ENCODE data around the gene SLC44A5. TPM values are rescaled to one million over a fixed set of nuclear protein-coding genes. Genes with fewer than 3 reads are reported as not detected.

Gene SLC44A5
- total RNA-seq, 1 donor from 2014 or later: 1.2 TPM

GRCh38 chr1:75469586-75470173 is 141.2 kb downstream of the SLC44A5 start:
- intact Hi-C loops (cut with DNase I): no loop called here
- no peak overlapping the region for H3K27ac ChIP-seq
- no peaks in the 10 kb centered on the region for H3K27me3 ChIP-seq
- TF ChIP-seq POLR2A (IDR thresholded peaks at IDR 0.05) (no peak), POLR2AphosphoS5 (IDR thresholded peaks at IDR 0.05; ENCODE audit: insufficient read depth in 1 of 2, low read depth in 1 of 2) (no peak)
- TF ChIP-seq, protein P1, sequence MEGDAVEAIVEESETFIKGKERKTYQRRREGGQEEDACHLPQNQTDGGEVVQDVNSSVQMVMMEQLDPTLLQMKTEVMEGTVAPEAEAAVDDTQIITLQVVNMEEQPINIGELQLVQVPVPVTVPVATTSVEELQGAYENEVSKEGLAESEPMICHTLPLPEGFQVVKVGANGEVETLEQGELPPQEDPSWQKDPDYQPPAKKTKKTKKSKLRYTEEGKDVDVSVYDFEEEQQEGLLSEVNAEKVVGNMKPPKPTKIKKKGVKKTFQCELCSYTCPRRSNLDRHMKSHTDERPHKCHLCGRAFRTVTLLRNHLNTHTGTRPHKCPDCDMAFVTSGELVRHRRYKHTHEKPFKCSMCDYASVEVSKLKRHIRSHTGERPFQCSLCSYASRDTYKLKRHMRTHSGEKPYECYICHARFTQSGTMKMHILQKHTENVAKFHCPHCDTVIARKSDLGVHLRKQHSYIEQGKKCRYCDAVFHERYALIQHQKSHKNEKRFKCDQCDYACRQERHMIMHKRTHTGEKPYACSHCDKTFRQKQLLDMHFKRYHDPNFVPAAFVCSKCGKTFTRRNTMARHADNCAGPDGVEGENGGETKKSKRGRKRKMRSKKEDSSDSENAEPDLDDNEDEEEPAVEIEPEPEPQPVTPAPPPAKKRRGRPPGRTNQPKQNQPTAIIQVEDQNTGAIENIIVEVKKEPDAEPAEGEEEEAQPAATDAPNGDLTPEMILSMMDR (IDR thresholded peaks at IDR 0.05): no peak
- no peaks in the 10 kb centered on the region for H3K36me3 ChIP-seq
- H3K4me1 ChIP-seq: no peaks in the 10 kb centered on the region
- H3K9me3 ChIP-seq: no peaks in the 10 kb centered on the region
- H3K4me3 ChIP-seq: no peak overlapping the region
- no peak for DNase-seq (ENCODE audit: extremely low spot score in 2 of 2)

DNA sequence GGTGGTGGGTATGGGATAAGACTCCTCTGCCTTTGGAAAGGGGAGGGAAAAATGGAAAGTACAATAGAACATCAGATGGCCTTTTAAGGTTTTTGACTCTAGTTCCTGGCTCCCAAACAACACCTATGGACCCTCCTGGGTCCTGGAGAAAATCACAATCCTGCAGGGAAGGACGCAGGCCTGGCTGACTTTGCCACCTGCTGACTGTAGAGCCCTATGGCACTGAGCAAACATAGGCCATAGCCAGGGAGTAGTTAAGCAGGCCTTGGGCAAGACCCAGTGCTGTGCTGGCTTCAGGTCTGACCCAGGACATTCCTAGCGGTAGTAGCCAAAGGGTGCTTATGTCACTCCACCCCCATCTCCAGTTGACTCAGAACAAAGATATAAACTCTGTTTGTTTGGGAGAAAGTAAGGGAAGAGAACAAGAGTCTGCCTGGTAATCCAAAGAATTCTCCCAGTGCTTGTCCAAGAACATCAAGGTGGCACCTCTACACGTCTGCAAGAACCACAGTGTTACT is 149.0 kb downstream of the SLC44A5 start:
- Histone ChIP-seq H3K9me3 (no peaks in the 10 kb centered on the region), H3K4me1 (no peaks in the 10 kb centered on the region), H3K27ac (no peak overlapping the region), H3K27me3 (no peaks in the 10 kb centered on the region), H3K36me3 (no peaks in the 10 kb centered on the region), H3K4me3 (no peak overlapping the region)
- intact Hi-C loops (cut with DNase I): no loop called here
- no peak for TF ChIP-seq POLR2A (IDR thresholded peaks at IDR 0.05)
- DNase-seq (ENCODE audit: extremely low spot score in 2 of 2): no peak

GRCh38 chr1:75449998-75450397 is 160.9 kb downstream of the SLC44A5 start:
- no peaks in the 10 kb centered on the region for H3K36me3 ChIP-seq
- intact Hi-C loops (cut with DNase I): no loop called here
- no peak for TF ChIP-seq POLR2A (IDR thresholded peaks at IDR 0.05)
- TF ChIP-seq, protein P1 (IDR thresholded peaks at IDR 0.05): no peak
- TF ChIP-seq POLR2AphosphoS5 (IDR thresholded peaks at IDR 0.05; ENCODE audit: insufficient read depth in 1 of 2, low read depth in 1 of 2): no peak
- no peak overlapping the region for H3K27ac ChIP-seq
- H3K4me1 ChIP-seq: no peaks in the 10 kb centered on the region
- H3K4me3 ChIP-seq: no peak overlapping the region
- H3K9me3 ChIP-seq: no peaks in the 10 kb centered on the region
- DNase-seq (ENCODE audit: extremely low spot score in 2 of 2): no peak
- no peaks in the 10 kb centered on the region for H3K27me3 ChIP-seq

DNA sequence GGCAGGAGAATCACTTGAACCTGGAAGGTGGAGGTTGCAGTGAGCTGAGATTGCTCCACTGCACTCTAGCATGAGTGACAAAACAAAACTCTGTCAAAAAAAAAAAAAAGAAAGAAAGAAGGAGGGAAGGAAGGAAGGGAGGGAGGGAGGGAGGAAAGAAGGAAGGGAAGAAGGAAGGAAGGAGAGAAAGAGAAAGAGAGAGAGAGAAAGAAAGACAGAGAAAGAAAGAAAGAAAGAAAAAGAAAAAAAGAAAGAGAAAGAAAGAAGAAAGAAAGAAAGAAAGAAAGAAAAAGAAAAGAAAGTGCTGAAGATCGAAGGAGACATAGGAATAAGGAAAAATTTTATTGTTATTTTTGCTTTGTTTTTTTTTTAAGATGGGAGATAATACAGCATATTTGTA is 166.7 kb downstream of the SLC44A5 start:
- intact Hi-C loops (cut with DNase I): no loop called here
- Histone ChIP-seq H3K4me1 (no peaks in the 10 kb centered on the region), H3K27ac (no peak overlapping the region), H3K27me3 (no peaks in the 10 kb centered on the region), H3K4me3 (no peak overlapping the region), H3K36me3 (no peaks in the 10 kb centered on the region), H3K9me3 (no peaks in the 10 kb centered on the region)
- TF ChIP-seq, protein P1 (IDR thresholded peaks at IDR 0.05): no peak
- no peak for TF ChIP-seq POLR2A (IDR thresholded peaks at IDR 0.05)
- no peak for TF ChIP-seq POLR2AphosphoS5 (IDR thresholded peaks at IDR 0.05; ENCODE audit: insufficient read depth in 1 of 2, low read depth in 1 of 2)
- DNase-seq (ENCODE audit: extremely low spot score in 2 of 2): no peak

DNA sequence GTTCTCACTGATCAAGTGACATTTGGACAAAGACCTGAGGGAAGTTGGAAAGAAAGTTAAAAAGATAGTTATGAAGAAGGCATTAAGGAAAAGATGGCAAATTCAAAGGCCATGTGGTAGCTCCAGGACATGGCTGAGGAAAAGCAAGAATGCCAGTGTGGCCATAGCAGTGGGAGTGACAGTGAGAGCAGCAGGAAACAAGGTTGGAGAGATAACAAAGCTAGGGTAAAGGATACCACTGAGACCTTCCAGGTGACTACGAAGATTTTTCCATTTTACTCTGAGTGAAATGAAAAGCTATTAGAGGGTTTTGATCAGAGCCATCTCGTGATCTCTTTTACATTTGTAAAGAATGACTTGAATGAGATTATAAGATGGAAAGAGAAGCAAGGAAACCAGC is 170.6 kb downstream of the SLC44A5 start:
- no peaks in the 10 kb centered on the region for H3K4me1 ChIP-seq
- no peaks in the 10 kb centered on the region for H3K27me3 ChIP-seq
- intact Hi-C loops (cut with DNase I): no loop called here
- no peaks in the 10 kb centered on the region for H3K36me3 ChIP-seq
- no peak for DNase-seq (ENCODE audit: extremely low spot score in 2 of 2)
- no peak overlapping the region for H3K27ac ChIP-seq
- no peak for TF ChIP-seq POLR2A (IDR thresholded peaks at IDR 0.05)
- TF ChIP-seq, protein P1 (IDR thresholded peaks at IDR 0.05): no peak
- H3K4me3 ChIP-seq: no peak overlapping the region
- no peaks in the 10 kb centered on the region for H3K9me3 ChIP-seq
